Measurements from ENCODE around the gene RPS6KA4.

RPS6KA4 gene

DNA sequence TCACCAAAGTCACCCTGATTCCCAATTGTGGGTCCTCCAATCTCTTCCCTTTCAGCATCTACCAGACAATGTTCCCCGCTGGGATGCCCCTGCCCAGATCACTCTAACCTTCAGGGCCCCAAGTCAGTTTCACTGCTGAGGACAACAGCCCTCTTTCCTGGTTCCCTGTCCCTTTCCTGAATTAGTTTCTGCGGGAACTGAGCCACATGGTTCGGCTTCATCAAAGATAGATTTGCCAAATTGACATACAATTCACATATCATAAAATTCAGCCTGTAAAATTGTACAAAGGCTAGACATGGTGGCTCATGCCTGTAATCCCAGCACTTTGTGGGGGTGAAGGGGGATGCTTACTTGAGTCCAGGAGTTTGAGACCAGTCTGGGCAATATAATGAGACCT, 31.0 kb upstream of the RPS6KA4 start:
- DNase-seq: no peak

DNA sequence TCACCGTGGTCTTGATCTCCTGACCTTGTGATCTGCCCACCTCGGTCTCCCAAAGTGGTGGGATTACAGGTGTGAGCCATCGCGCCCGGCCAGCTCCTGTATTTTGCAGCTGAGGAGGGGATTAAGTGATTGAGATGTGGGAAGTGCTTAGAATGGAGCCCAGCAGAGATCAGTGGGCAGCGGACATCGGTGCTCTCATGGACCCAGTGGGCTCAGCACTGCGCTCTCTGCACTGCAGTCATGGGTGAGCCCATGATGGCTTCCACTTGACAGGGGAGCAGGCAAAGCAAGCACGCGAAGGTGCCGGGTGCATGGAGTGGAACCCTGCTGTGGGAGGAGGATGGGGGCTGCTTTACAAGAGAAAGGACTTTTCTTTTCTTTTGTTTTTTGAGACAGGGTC, 28.1 kb upstream of the RPS6KA4 start:
- no peak for DNase-seq

DNA sequence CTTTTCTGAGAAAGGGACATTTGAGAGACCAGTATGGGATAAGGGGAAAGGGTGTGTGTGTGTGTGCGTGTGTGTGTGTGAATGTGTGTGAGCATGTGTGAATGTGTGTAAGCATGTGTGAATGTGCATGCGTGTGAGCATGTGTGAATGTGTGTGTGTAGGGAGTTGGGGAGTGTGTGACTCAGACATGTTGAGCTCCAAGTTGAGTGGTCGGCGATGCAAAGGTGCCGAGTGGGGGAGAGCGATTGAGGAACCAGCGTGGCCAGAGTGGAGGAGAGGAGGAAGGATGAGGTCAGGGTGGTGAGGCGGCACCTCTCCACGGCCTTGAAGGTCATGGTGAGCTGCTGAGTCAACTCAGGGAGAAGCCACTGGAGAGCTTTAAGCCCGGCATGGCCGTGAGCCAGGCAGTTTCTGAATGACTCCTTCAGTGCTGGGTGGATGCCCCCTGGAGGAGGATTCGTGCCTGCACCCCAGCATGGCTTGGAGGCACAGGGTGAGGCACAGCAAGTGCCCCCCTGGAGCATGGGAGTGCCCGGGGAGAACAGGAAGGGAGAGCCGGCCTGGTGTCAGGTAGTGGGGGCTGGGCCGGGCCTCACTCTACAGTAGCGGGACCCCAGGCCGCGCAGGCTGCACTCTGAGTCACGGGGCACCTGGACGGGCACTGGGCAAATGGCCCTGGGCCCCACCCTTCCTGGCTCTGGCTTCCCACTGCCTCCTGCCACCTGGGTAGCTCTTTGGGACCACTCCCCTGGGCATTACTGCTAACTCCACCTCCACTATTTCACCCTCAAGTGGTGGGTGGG, 27.2 kb upstream of the RPS6KA4 start:
- DNase-seq: peak; percentile 75

DNA sequence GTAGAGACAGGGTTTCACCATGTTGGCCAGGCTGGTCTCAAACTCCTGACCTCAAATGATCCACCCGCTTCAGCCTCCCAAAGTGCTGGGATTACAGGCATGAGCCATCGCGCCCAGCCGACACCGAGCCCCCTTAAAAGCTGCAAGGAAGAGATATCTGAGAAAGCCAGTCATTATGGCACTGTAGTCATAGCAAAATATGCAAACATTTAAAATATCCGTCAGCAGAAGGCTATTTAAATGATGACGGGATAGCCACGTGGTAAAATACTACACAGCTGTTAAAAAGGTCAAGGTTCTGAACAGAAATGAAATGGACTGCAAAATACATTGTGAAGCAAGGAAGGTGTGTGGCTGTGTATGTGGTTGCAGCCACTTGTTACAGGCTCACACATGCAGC, 25.4 kb upstream of the RPS6KA4 start:
- DNase-seq: no peak

DNA sequence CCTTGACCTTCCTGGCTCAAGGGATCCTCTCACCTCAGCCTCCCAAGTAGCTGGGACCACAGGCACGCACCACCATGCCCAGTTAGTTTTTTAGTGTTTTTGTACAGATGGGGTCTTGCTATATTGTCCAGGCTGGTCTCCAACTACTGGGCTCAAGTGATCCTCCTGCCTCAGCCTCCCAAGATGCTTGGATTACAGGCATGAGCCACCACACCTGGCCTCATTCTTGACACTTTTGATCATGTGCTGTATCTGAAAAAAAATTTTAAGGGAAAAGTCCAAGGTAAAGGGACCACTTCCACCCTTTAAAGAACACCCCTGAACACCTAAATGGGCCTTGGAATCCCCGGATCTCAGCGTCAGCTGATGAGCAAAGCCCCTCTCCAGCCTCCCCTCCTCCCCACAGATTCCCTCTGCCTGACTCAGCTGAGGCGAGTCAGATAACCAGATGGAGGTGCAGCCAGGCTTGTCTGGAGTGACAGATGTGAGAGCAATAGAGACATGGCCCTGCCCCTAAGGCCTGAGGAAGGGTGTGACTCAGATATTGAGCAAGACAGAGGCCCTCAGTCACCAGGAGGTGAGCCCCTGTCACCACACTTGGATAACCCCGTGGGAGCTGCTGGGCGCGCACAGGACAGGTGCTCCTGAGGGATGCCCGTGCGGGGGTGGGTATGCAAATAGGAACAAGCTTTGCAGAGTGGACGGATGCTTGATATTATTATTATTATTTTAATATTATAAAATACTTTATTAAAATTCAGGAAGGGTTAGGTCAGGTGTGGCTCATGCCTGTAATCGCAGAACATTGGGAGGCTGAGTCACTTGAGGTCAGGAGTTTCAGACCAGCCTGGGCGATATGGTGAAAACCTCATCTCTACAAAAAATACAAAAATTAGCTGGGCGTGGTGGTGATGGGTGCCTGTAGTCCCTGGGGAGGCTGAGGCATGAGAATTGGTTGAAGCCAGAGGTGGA, 23.9 kb upstream of the RPS6KA4 start:
- DNase-seq: no peak

DNA sequence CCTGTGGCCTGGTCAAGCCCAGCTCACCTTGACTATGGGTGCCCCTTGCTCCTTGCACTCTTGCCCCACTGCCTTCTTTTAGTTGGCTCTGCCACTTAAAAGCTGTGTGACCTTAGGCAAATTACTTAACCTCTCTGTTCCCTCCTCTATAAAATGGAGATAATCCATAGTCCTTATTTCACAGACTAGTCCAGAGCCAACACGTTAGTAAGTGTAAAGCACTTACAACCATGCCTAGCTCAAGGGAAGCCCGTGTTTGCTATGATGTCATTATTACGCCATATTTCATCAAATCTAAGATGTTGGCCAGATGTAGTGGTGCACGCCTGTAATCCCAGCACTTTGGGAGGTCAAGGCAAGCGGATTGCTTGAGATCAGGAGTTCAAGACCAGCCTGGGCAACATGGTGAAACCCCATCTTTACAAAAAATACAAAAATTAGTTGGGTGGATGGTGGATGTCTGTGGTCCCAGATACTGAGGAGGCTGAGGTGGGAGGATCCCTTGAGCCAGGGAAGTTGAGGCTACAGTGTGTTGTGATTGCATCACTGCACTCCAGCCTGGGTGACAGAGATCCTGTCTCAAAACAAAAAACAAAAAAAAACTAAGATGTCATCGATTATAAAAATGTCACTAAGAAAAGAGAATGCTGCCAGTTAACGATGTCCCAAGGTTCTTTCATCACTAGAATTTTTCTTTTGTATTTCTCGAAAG, 21.3 kb upstream of the RPS6KA4 start:
- DNase-seq: no peak

DNA sequence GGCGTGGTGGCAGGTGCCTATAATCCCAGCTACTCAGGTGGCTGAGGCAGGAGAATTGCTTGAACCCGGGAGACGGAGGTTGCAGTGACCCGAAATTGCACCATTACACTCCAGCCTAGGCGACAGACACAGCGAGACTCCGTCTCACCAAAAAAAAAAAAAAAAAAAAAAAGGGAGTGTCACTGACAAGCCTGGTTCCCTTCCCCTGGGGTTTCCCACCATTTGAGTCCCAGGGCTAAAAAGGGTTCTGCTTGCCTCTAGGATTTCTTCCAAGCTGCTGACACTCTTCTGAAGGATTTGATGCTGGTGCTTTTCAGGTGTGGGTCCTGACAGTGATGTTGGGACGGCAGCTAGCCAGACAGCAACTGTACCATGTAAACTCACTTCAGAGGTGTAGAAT, 20.2 kb upstream of the RPS6KA4 start:
- no peak for DNase-seq

DNA sequence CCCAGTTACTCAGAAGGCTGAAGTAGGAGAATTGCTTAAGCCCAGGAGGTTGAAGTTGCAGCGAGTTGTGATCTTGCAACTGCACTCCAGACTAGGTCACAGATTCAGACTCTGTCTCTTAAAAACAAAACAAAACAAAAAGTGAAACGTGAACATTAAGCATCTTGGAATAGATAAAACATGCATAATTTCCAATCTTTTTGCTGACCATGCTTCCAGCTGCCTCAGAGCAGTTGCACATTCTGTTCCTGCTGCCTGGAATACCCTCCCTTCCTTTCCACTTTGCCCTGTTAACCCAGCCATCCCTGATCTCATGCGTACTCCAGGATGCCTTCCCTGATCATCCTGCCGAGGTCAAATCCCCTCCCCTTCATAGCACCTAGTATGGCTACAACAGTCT, 19.7 kb upstream of the RPS6KA4 start:
- DNase-seq: no peak

DNA sequence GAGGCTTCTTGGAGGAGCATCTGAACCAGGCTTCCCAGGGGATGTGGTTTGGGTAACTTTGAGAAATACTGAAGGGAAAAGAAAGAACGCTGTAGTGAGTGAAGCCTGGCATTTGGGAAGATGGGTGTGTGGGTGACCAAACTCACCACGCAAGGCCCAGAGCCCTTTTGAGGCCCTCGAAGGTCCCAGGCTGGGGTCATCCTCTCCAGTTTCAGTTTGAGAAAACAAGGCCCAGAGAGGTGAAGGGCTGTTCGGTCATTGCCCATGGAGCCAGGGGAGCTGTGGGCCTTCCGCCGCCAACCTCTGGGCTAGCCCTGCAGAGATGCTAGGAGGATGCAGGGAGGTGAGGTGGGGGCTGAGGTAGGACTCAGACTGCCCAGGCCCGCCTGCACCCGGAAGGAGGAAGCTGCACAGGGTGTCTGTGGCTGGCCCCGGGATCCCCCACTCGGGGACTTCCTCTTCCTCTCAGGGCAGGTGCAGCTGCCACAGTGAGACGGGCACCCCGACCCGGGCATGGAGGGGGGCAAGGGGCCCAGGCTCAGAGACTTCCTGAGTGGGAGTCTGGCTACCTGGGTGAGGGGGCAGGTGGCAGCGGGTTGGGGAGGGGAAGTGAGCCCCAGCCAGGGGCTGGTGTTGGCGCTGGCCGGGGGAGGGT, 19.1 kb upstream of the RPS6KA4 start, which contains the start of gene CCDC88B:
CCDC88B (plus strand) TSS at position 451 of the 655 bp plus-strand sequence; CDS start at position 514, 63 bp downstream.
- peak; percentile 92 for DNase-seq

DNA sequence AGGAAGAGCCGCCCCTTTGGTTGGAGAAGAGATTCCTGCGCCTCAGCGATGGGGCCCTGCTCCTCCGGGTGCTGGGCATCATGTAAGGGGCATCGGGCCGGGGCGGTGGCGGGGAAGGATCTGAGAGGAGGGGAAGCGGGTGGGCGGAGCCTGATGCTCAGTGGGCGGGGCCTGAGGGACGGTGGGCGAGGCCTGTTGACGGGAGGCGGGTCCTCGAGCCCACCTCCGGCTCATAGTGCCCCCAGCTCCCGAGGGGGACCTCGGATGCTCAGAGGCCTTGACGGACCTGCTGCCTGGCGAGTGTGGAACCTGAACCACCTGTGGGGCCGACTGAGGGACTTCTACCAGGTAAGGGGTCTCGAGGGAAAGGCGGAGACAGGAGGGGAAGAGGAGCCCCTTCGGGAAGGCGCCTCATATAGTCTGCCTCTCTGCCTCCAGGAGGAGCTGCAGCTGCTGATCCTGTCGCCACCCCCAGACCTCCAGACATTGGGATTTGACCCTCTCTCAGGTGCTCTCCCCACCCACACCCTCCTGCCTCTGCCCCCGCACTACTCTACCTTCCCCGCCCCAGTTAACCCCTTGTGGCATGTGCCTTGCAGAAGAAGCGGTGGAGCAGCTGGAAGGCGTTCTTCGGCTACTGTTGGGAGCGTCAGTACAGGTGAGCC, 18.2 kb upstream of the RPS6KA4 start:
- DNase-seq: peak; percentile 78

DNA sequence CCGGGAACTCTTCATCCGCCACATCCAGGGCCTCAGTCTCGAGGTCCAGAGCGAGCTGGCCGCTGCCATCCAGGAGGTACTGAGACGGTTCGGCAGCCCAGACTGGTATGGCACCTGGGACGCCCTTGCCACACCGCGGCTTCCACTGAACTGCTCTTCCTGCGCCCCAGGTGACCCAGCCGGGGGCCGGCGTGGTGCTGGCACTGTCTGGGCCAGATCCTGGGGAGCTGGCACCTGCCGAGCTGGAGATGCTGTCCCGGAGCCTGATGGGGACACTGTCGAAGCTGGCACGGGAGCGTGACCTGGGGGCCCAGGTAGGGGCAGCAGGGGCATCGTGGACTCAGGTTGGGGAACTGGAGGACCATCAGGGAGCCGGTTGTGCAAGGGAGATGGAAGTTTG, 17.5 kb upstream of the RPS6KA4 start:
- no peak for DNase-seq

DNA sequence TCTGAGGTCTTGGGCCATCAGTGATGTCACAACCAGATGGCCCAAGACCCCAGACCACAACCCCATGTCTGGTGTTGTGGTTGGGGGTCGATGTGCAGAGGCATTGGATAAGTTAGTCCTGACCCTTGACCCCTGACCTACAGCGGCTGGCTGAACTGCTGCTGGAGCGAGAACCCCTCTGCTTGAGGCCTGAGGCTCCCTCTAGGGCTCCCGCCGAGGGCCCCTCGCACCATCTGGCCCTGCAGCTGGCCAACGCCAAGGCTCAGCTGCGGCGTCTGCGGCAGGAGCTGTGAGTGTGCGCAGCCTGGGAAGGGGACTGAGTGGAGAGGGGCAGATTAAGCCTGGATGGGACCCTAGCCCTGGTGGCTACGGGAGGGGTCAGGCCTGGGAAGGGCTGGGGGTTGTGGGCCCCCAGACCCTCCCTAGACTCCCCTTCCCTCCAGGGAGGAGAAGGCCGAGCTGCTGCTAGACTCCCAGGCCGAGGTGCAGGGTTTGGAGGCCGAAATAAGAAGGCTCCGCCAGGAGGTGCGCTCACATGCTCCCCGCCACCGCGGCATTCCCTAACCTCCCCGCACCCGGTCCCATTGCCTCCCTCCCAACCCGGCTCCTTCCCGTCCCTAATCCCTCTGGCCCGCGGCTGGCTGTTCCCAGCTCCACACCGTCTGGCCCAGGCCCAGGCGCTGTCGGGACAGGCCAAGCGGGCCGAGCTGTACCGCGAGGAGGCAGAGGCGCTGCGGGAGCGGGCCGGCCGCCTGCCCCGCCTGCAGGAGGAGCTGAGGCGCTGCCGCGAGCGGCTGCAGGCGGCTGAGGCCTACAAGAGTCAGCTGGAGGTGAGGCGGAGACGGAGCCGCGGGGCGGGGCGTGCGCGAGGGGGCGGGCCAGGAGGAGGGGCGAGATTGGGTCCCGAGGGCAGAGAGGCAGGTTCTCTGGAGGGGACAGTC, 16.8 kb upstream of the RPS6KA4 start:
- peak; percentile 93 for DNase-seq

DNA sequence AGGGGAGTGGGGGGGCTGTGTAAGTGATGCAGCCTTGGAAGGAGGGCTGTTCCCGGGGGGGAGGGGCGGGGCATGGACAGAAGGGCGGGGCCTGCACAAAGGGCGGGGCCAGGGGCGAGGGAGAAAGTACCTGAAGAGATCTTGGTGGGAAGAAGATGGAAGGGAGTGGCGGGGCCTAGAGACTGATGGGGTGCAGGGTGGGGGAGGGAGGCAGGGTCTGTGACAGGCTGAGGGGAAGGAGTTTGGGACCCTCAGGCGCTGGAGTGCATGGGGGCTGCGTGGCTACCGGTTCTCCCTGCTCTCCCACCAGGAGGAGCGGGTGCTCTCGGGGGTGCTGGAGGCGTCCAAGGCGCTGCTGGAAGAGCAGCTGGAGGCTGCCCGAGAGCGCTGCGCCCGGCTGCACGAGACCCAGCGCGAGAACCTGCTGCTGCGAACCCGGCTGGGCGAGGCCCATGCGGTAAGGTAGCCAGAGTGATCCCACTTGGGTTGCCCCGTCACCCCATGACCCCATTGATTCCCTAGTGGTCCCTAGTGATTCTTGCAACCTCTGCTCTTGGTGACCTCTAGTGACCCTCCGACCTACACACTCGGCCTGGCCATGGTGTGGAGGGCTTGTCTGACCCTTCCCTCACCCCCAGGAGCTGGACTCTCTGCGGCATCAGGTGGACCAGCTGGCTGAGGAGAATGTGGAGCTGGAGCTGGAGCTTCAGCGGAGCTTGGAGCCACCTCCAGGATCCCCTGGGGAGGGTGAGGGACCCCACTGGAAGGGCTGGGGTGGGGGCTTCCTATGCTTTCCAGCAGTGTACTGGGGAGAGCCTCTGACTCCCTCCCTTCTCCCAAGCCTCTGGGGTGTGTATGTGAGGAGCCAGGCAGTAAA, 15.9 kb upstream of the RPS6KA4 start:
- DNase-seq: no peak

DNA sequence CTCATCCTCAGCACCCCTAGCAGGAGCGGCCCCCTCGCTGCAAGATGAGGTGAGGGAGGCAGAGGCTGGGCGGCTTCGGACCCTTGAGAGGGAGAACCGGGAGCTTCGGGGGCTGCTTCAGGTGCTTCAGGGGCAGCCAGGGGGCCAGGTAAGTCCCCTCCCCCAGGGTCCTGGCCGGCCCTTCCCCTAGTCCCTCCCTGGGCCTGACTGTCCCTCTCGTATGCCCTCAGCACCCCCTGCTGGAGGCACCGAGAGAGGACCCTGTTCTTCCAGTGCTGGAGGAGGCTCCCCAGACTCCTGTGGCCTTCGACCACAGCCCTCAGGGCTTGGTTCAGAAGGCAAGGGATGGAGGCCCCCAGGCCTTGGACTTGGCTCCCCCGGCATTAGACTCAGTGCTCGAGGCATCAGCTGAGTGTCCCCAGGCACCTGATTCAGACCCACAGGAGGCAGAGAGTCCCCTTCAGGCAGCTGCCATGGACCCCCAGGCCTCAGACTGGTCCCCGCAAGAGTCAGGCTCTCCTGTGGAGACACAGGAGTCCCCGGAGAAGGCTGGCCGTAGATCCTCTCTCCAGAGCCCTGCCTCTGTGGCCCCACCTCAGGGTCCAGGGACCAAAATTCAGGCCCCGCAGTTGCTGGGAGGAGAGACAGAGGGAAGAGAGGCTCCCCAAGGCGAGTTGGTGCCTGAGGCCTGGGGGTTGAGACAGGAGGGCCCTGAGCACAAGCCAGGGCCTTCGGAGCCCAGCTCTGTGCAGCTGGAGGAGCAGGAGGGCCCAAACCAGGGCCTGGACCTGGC, 15.0 kb upstream of the RPS6KA4 start:
- DNase-seq: no peak

DNA sequence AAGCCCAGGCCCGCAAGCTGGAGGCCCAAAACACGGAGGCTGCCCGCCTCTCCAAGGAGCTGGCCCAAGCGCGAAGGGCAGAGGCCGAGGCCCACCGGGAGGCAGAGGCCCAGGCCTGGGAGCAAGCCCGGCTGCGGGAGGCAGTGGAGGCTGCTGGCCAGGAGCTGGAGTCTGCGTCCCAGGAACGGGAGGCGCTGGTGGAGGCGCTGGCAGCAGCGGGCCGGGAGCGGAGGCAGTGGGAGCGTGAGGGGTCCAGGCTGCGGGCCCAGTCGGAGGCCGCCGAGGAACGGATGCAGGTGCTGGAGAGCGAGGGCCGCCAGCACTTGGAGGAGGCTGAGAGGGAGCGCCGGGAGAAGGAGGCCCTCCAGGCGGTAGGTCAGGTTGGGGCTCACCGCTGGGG, 14.2 kb upstream of the RPS6KA4 start:
- no peak for DNase-seq

DNA sequence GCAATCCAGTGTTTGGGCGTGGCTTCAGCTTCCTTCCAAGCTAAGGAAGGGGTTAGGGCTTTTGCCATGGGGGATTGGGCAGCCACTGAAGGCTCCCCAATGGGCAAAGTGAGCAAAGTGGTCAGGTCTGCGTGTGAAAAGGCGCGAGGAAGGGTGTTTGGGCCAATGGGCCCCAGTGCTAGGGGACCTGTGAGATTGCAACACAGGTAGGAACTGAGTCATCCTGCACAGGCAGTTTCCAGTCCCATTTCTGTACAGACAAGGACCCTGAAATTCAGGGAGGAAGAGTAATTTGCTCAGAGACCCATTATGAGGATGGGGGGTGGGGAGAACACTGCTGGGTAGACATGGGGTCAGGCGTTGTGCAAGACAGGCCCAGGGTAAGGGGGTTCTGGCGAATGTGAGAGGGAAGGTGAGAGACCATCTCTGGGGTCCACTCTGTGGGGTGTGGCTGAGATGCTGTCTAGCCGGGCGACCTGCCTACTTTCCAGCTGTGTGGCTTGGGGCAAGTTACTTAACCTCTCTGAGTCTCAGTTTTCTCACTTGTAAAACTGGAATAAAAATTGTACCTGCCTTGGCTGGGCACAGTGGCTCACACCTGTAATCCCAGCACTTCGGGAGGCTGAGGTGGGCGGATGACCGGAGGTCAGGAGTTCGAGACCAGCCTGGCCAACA, 11.6 kb upstream of the RPS6KA4 start:
- no peak for DNase-seq

DNA sequence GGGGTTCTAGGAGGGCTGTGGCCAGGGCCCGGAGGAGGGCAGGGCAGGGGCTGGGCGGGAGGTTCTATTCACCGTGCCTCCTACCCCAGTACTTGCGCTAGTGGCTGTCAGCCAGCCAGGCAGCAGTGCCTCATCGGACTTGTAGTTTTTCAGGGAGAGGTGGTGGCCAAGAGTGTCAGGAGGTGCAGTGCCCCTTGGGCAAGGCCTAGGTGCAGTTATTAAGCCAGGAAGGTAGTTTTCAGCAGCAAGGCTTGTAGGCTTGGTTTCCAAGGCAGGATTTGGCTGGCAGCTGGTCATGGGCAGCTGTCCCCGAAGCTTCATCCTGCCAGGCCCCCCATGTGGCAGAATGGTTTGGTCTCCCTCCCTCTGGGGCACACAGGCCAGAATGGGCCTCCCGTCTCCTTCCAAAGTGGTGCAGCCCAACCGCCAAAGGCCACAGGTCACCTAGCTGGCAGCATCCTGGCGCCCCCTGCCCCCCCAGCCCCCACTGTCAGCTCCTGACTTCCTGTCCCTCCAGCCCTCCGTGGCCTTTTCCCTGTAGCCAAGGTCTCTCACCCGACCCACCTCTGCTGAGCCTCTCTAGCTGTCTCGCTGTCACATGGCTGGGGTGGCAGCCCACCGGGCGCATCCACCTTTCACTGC, 10.5 kb upstream of the RPS6KA4 start:
- no peak for DNase-seq

DNA sequence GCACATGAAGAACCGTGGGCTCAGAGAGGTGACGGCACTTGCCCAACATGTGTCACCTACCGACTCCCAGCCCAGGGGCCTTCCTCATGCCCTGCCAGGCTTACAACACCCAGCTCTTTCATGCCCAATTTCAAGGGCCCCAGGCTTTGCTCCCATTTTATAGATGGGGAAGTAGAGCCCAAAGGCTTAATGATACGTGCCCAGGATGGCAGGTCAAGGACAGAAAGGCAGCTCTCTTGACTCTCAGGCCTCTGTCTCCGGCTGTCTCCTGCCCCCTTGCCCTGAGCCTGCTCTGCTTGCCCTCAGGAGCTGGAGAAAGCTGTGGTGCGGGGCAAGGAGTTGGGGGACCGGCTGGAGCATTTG, 10.0 kb upstream of the RPS6KA4 start:
- DNase-seq: no peak
